Endothelial cell of umbilical vein (primary cell): Measurements from ENCODE around the gene TTLL5. TPM values are rescaled to one million over a fixed set of nuclear protein-coding genes. Genes with fewer than 3 reads are reported as not detected.

Source experiments
- BruUV-seq: library from RNA; stranded (reverse); fragments of 400-500 nt; replicated peaks from 2 replicates; lab custom pipeline; 2021; lab: Mats Ljungman, UMichigan
- CTCF ChIA-PET: fragments of 300-600, 350-600 bp; sonication (Branson Sonifier 250); formaldehyde crosslinking; loops from one replicate; lab custom pipeline; 2021; ENCODE audit warnings: antibody characterized with exemption, inconsistent platforms; lab: Charles Lee
- POLR2A ChIA-PET: fragments of 300-600, 350-600 bp; sonication (Branson Sonifier 250); formaldehyde crosslinking; loops from one replicate; lab custom pipeline; 2021; ENCODE audit warnings: antibody characterized with exemption, inconsistent platforms; lab: Charles Lee
- DNase-seq: peaks from one replicate; pipeline ENCODE4 v3.0.0-alpha.2; 2011; ENCODE audit warnings: low read depth, low spot score
- FAIRE-seq: peaks from 2 replicates; lab custom pipeline; 2011; peaks lifted over from hg19 to GRCh38; lab: Jason Lieb, UNC
- H2AFZ ChIP-seq: 2 replicates; pipeline ENCODE4 v1.6.0; 2012; ENCODE audit warnings: low read depth, low read length, control low read depth, inconsistent platforms
- H3K27ac ChIP-seq: 2 replicates; pipeline ENCODE4 v1.5.1; 2011; ENCODE audit warnings: low read depth, mild to moderate bottlenecking, control low read depth, low read length, moderate library complexity; ENCODE audit not compliant: insufficient read depth
- H3K27me3 ChIP-seq, 2 experiments: 2 replicates each; pipeline versions ENCODE4 v1.6.0 to v1.6.1; 2011; ENCODE audit warnings: low read length in 2 of 2, mixed read lengths in 1 of 2; ENCODE audit not compliant: control insufficient read depth in 2 of 2, insufficient read depth in 2 of 2
- H3K36me3 ChIP-seq, 2 experiments: 2 replicates in 1 of 2; 3 replicates in 1 of 2; pipeline ENCODE4 v1.5.1; 2011; ENCODE audit warnings: low read length in 2 of 2, mild to moderate bottlenecking in 1 of 2, moderate library complexity in 1 of 2; ENCODE audit not compliant: control insufficient read depth in 2 of 2, insufficient read depth in 2 of 2; ENCODE audit errors: extremely low read depth in 1 of 2
- H3K4me1 ChIP-seq: 3 replicates; pipeline ENCODE4 v1.5.1; 2011; ENCODE audit warnings: mild to moderate bottlenecking, low read length; ENCODE audit not compliant: control insufficient read depth, insufficient read depth; ENCODE audit errors: extremely low read depth
- H3K4me2 ChIP-seq: 2 replicates; pipeline ENCODE4 v1.6.1; 2011; ENCODE audit warnings: low read length, control low read depth, mixed read lengths; ENCODE audit not compliant: insufficient read depth
- H3K4me3 ChIP-seq, 3 experiments: fragments of 200-600 bp in 1 of 3; sonication (generic), shearing (Covaris generic) in 1 of 3; replicated peaks in 1 of 3; 2 replicates each; pipeline ENCODE4 v1.5.1; 2011 to 2016; ENCODE audit warnings: control low read depth in 3 of 3, low read length in 3 of 3, mild to moderate bottlenecking in 2 of 3, inconsistent platforms in 1 of 3, low read depth in 1 of 3, moderate library complexity in 1 of 3; ENCODE audit not compliant: insufficient read depth in 1 of 3
- H3K79me2 ChIP-seq: 2 replicates; pipeline ENCODE4 v1.6.0; 2012; ENCODE audit warnings: low read length, inconsistent platforms; ENCODE audit not compliant: control insufficient read depth, insufficient read depth
- H3K9ac ChIP-seq: replicated peaks from 2 replicates; pipeline ENCODE3; 2011; ENCODE audit warnings: low read length, control low read depth; ENCODE audit not compliant: insufficient read depth; ENCODE audit errors: extremely low read depth
- H3K9me1 ChIP-seq: replicated peaks from 3 replicates; pipeline ENCODE4 v1.6.0; 2011; ENCODE audit warnings: mild to moderate bottlenecking, low read length; ENCODE audit not compliant: control insufficient read depth, insufficient read depth; ENCODE audit errors: extremely low read depth
- H3K9me3 ChIP-seq: replicated peaks from 2 replicates; pipeline ENCODE4 v1.5.1; 2012; ENCODE audit warnings: low read length, inconsistent platforms; ENCODE audit not compliant: control insufficient read depth, insufficient read depth
- H4K20me1 ChIP-seq: replicated peaks from 2 replicates; pipeline ENCODE3; 2011; ENCODE audit warnings: mild to moderate bottlenecking, low read length; ENCODE audit not compliant: control insufficient read depth, insufficient read depth; ENCODE audit errors: extremely low read depth
- CTCF ChIP-seq, 2 donors: IDR thresholded peaks; 1 replicate in 1 of 2; 2 replicates in 1 of 2; pipeline ENCODE4 v1.5.1; 2011; ENCODE audit warnings: low read length in 2 of 2, mild to moderate bottlenecking in 2 of 2, moderate library complexity in 2 of 2, control low read depth in 1 of 2, inconsistent platforms in 1 of 2, low read depth in 1 of 2; ENCODE audit not compliant: insufficient read depth in 1 of 2; ENCODE audit errors: extremely low read depth in 1 of 2
- EZH2 ChIP-seq: IDR thresholded peaks from 2 replicates; pipeline ENCODE4 v1.6.1; 2012; ENCODE audit warnings: borderline replicate concordance, low read depth, mild to moderate bottlenecking, moderate library complexity, low read length, inconsistent platforms; ENCODE audit not compliant: severe bottlenecking
- FOS ChIP-seq: IDR thresholded peaks from 2 replicates; pipeline ENCODE4 v1.6.1; 2011; ENCODE audit warnings: mild to moderate bottlenecking, low read length, moderate library complexity, borderline replicate concordance; ENCODE audit not compliant: insufficient read depth
- GATA2 ChIP-seq: IDR thresholded peaks from 2 replicates; pipeline ENCODE4 v1.7.0; 2011; ENCODE audit warnings: low read depth, mild to moderate bottlenecking, moderate library complexity, mixed read lengths, low read length; ENCODE audit not compliant: insufficient read length, insufficient read depth
- JUN ChIP-seq: IDR thresholded peaks from 2 replicates; pipeline ENCODE4 v1.6.1; 2011; ENCODE audit warnings: borderline replicate concordance, low read depth; ENCODE audit not compliant: insufficient read length, insufficient read depth
- MAX ChIP-seq: IDR thresholded peaks from 2 replicates; pipeline ENCODE4 v1.6.1; 2011; ENCODE audit not compliant: insufficient read depth, insufficient read length
- MYC ChIP-seq: IDR thresholded peaks from one replicate; pipeline ENCODE4 v1.6.1; 2011; ENCODE audit warnings: mild to moderate bottlenecking, low read depth, low read length
- POLR2A ChIP-seq: IDR thresholded peaks from 2 replicates; pipeline ENCODE4 v1.6.1; 2012; ENCODE audit warnings: low read depth, mild to moderate bottlenecking, control low read depth, low read length
- POLR2AphosphoS5 ChIP-seq: IDR thresholded peaks from 2 replicates; pipeline ENCODE4 v1.6.1; 2012; ENCODE audit warnings: low read depth, mild to moderate bottlenecking, control low read depth, low read length, moderate library complexity; ENCODE audit not compliant: insufficient read depth
- dilution Hi-C: fragments of 300-500 bp; cut with MboI; formaldehyde crosslinking; loops from one replicate; pipeline ENCODE4 v1.15.0; 2019; ENCODE audit warnings: low sequenced_read_pairs; ENCODE audit not compliant: extremely low pct_ligation_motif_present
- intact Hi-C: fragments of 100-400 bp; cut with micrococcal nuclease; formaldehyde crosslinking; loops from one replicate; pipeline ENCODE4 v1.10.0; 2022
- polyA plus RNA-seq, 4 experiments: library from polyadenylated mRNA; depleted of rRNA in 3 of 4; stranded (reverse) in 3 of 4; unstranded in 1 of 4; fragments of >200 nt; gene quantifications; 2 replicates each; pipeline versions ENCODE4 v1.2.1 to v1.2.3, GENCODE V29; 2011 to 2012; ENCODE audit warnings: missing spikeins in 1 of 4
- total RNA-seq: library from RNA; stranded (reverse); gene quantifications from 2 replicates; pipeline ENCODE4 v1.2.3, GENCODE V29; 2021

The TTLL5 gene
- total and polyA plus RNA-seq, 2 donors (not counting 3 experiments of a cell fraction or from before 2014, with no cell fraction given) = 33.2 to 93.6 TPM

GRCh38 chr14:75989134-75989533 lies 328.1 kb downstream of the TTLL5 start:
- H4K20me1 ChIP-seq = no peaks in the 10 kb centered on the region
- dilution Hi-C loops (loop anchor here (25.0 kb wide), 1 partner anchor 277 kb away; no protein-coding TSS in a partner anchor), intact Hi-C loops (loop anchor here (5.0 kb wide), 2 partner anchors 163 to 363 kb away; partner anchors contain the start of gene GPATCH2L)
- no peaks in the 10 kb centered on the region for H3K36me3 ChIP-seq
- H3K27ac ChIP-seq = peak overlapping the region; percentile 92
- H3K79me2 ChIP-seq = no peaks in the 10 kb centered on the region
- POLR2A ChIA-PET = interaction anchor here (0.6 kb wide), 1 partner anchor 207 kb away, joined by 3 read pairs; no protein-coding TSS in a partner anchor
- CTCF ChIA-PET = interaction anchor here (1.1 to 2.8 kb wide), 8 partner anchors 9 to 280 kb away, joined by 3 to 14 read pairs (median 6); no protein-coding TSS in a partner anchor
- H3K9me3 ChIP-seq = no peaks in the 10 kb centered on the region
- H2AFZ ChIP-seq = peak overlapping the region; percentile 9
- H3K9me1 ChIP-seq = no peaks in the 10 kb centered on the region
- TF ChIP-seq POLR2A = no peak
- no peak for TF ChIP-seq MYC
- TF ChIP-seq JUN = peak; percentile 87
- TF ChIP-seq POLR2AphosphoS5 = peak; percentile 50
- no peak for TF ChIP-seq CTCF (IDR thresholded peaks at IDR 0.05; ENCODE audit: extremely low read depth in 1 of 2, insufficient read depth in 1 of 2, low read depth in 1 of 2, low read length in 2 of 2)
- peak; percentile 54 for TF ChIP-seq FOS
- TF ChIP-seq MAX = no peak
- TF ChIP-seq GATA2 = no peak
- no peak for TF ChIP-seq EZH2
- peak; percentile 98 for FAIRE-seq
- H3K4me1 ChIP-seq = peaks cover 39% of the 10 kb centered on the region
- BruUV-seq = no TSS peak
- H3K4me3 ChIP-seq = no peak overlapping the region
- peak overlapping the region; percentile 73 for H3K4me2 ChIP-seq
- peak; percentile 97 for DNase-seq
- H3K9ac ChIP-seq = peak overlapping the region; percentile 40
- H3K27me3 ChIP-seq = no peaks in the 10 kb centered on the region
